Skeletal muscle cell (primary cell): Measurements from ENCODE around the gene ARHGAP32.

Source experiments
- DNase-seq: peaks from one replicate; pipeline ENCODE4 v3.0.0-alpha.2; 2010; ENCODE audit warnings: low read depth
- H3K4me3 ChIP-seq: 2 replicates; pipeline ENCODE4 v1.5.1; 2011; ENCODE audit warnings: low read depth, mild to moderate bottlenecking, control low read depth, low read length, moderate library complexity

Gene ARHGAP32

GRCh38 chr11:128941573-128942271 is 250.4 kb downstream of the ARHGAP32 start:
- DNase-seq: no peak
- H3K4me3 ChIP-seq: no peak overlapping the region

GRCh38 chr11:128941110-128941509 is 251.0 kb downstream of the ARHGAP32 start:
- no peak for DNase-seq
- H3K4me3 ChIP-seq: no peak overlapping the region

- H3K4me3 ChIP-seq: no peak overlapping the region
- DNase-seq: no peak
Observed at GRCh38 chr11:128940603-128941002, 251.5 kb downstream of the ARHGAP32 start.

- DNase-seq: no peak
- H3K4me3 ChIP-seq: no peak overlapping the region
Observed at GRCh38 chr11:128940156-128940555, 252.0 kb downstream of the ARHGAP32 start.

GRCh38 chr11:128939591-128939990 is 252.5 kb downstream of the ARHGAP32 start:
- no peak for DNase-seq
- H3K4me3 ChIP-seq: no peak overlapping the region

- H3K4me3 ChIP-seq: no peak overlapping the region
- DNase-seq: no peak
Observed at GRCh38 chr11:128938156-128938885, 253.8 kb downstream of the ARHGAP32 start.

- DNase-seq: no peak
- no peak overlapping the region for H3K4me3 ChIP-seq
Observed at GRCh38 chr11:128937480-128937879, 254.6 kb downstream of the ARHGAP32 start.

GRCh38 chr11:128936606-128937251 is 255.4 kb downstream of the ARHGAP32 start:
- no peak overlapping the region for H3K4me3 ChIP-seq
- no peak for DNase-seq

- no peak for DNase-seq
Observed at GRCh38 chr11:128934926-128935325, 257.2 kb downstream of the ARHGAP32 start.

GRCh38 chr11:128934351-128934750 is 257.8 kb downstream of the ARHGAP32 start:
- no peak overlapping the region for H3K4me3 ChIP-seq
- DNase-seq: no peak

More at GRCh38 chr11:128934926-128935325, 257.2 kb downstream of the ARHGAP32 start:
- no peak overlapping the region for H3K4me3 ChIP-seq

GRCh38 chr11:128933481-128934178 is 258.5 kb downstream of the ARHGAP32 start:
- no peak for DNase-seq
- no peak overlapping the region for H3K4me3 ChIP-seq

- H3K4me3 ChIP-seq: no peak overlapping the region
- DNase-seq: peak; percentile 42
Observed at GRCh38 chr11:128931668-128932067, 260.5 kb downstream of the ARHGAP32 start.

GRCh38 chr11:128931066-128931465 is 261.1 kb downstream of the ARHGAP32 start:
- no peak overlapping the region for H3K4me3 ChIP-seq
- no peak for DNase-seq

GRCh38 chr11:128929991-128930390 is 262.1 kb downstream of the ARHGAP32 start:
- no peak for DNase-seq
- H3K4me3 ChIP-seq: no peak overlapping the region

GRCh38 chr11:128929468-128929867 is 262.7 kb downstream of the ARHGAP32 start:
- DNase-seq: no peak
- H3K4me3 ChIP-seq: no peak overlapping the region

GRCh38 chr11:128928400-128928799 is 263.7 kb downstream of the ARHGAP32 start:
- H3K4me3 ChIP-seq: no peak overlapping the region
- DNase-seq: no peak

GRCh38 chr11:128927683-128928336 is 264.3 kb downstream of the ARHGAP32 start:
- no peak for DNase-seq
- no peak overlapping the region for H3K4me3 ChIP-seq

- DNase-seq: no peak
- H3K4me3 ChIP-seq: no peak overlapping the region
Observed at GRCh38 chr11:128927108-128927461, 265.0 kb downstream of the ARHGAP32 start.

GRCh38 chr11:128926437-128927107 is 265.6 kb downstream of the ARHGAP32 start:
- no peak for DNase-seq
- H3K4me3 ChIP-seq: no peak overlapping the region
